Activated B cell treated with CpG ODN at 0.5 μM for 24 hours (primary cell): ENCODE measurements around the gene NME8. TPM values are rescaled to one million over a fixed set of nuclear protein-coding genes. Genes with fewer than 3 reads are reported as not detected.

Source experiments
- ATAC-seq: fragments of 200-7000 bp; cut with Tn5 transposase; one replicate; pipeline ENCODE4 v1.10.0; 2021; ENCODE audit warnings: low read depth, mild to moderate bottlenecking, moderate library complexity
- CTCF ChIA-PET: fragments of 350-600 bp; sonication (Branson Sonifier 250); formaldehyde crosslinking; loops from one replicate; lab custom pipeline; 2021; ENCODE audit warnings: antibody characterized with exemption; lab: Charles Lee
- POLR2A ChIA-PET: fragments of 350-600 bp; sonication (Branson Sonifier 250); formaldehyde crosslinking; loops from one replicate; lab custom pipeline; 2021; ENCODE audit warnings: antibody characterized with exemption; lab: Charles Lee
- DNase-seq: peaks from one replicate; pipeline ENCODE4 v3.0.0; 2022
- H3K27ac Mint-ChIP-seq: one replicate; pipeline ENCODE4 v1.8.0; 2020; ENCODE audit warnings: mixed read lengths
- H3K27me3 Mint-ChIP-seq: one replicate; pipeline ENCODE4 v1.8.0; 2021; ENCODE audit warnings: mixed read lengths
- H3K36me3 Mint-ChIP-seq: one replicate; pipeline ENCODE4 v1.8.0; 2021; ENCODE audit warnings: low read depth, mixed read lengths
- H3K4me1 Mint-ChIP-seq: one replicate; pipeline ENCODE4 v1.8.0; 2021; ENCODE audit warnings: mixed read lengths
- H3K4me3 Mint-ChIP-seq: one replicate; pipeline ENCODE4 v1.8.0; 2020; ENCODE audit warnings: mild to moderate bottlenecking, mixed read lengths
- H3K9me3 Mint-ChIP-seq: one replicate; pipeline ENCODE4 v1.8.0; 2020; ENCODE audit warnings: mixed read lengths
- CTCF ChIP-seq: fragments of 200-600 bp; IDR thresholded peaks from one replicate; pipeline ENCODE4 v1.8.0; 2022; ENCODE audit warnings: antibody characterized with exemption, mild to moderate bottlenecking
- intact Hi-C: fragments of 100-400 bp; cut with micrococcal nuclease; formaldehyde crosslinking; loops from one replicate; pipeline ENCODE4 v1.15.1; 2024
- total RNA-seq: library from RNA; stranded (reverse); gene quantifications from 2 replicates; pipeline ENCODE4 v1.2.3, GENCODE V29; 2022

NME8 gene
- total RNA-seq, 1 donor from 2014 or later: not detected

- ATAC-seq: no peak
- Mint-ChIP-seq H3K27ac (no peak overlapping the region), H3K36me3 (no peaks in the 10 kb centered on the region), H3K9me3 (peaks cover 4% of the 10 kb centered on the region), H3K27me3 (peaks cover 20% of the 10 kb centered on the region), H3K4me3 (no peak overlapping the region), H3K4me1 (peaks cover 9% of the 10 kb centered on the region)
- ChIA-PET CTCF (no interaction called here), POLR2A (no interaction called here)
- no peak for TF ChIP-seq CTCF
- DNase-seq: no peak
- intact Hi-C loops: no loop called here
Observed at GRCh38 chr7:37925620-37926019, 77.2 kb downstream of the NME8 start.

- no peak for TF ChIP-seq CTCF
- CTCF ChIA-PET: no interaction called here
- no peaks in the 10 kb centered on the region for H3K4me1 Mint-ChIP-seq
- POLR2A ChIA-PET: no interaction called here
- intact Hi-C loops: no loop called here
- ATAC-seq: no peak
- H3K27me3 Mint-ChIP-seq: peaks cover 12% of the 10 kb centered on the region
- no peaks in the 10 kb centered on the region for H3K36me3 Mint-ChIP-seq
- no peak for DNase-seq
- H3K4me3 Mint-ChIP-seq: no peak overlapping the region
- H3K9me3 Mint-ChIP-seq: peaks cover 4% of the 10 kb centered on the region
- no peak overlapping the region for H3K27ac Mint-ChIP-seq
Observed at GRCh38 chr7:37927773-37928444, 79.5 kb downstream of the NME8 start.

GRCh38 chr7:37928878-37929277, 80.5 kb downstream of the NME8 start:
- H3K9me3 Mint-ChIP-seq: peaks cover 4% of the 10 kb centered on the region
- ATAC-seq (no peak), DNase-seq (no peak)
- POLR2A ChIA-PET: no interaction called here
- intact Hi-C loops: no loop called here
- no peak overlapping the region for H3K4me3 Mint-ChIP-seq
- H3K27me3 Mint-ChIP-seq: peaks cover 6% of the 10 kb centered on the region
- TF ChIP-seq CTCF: no peak
- H3K36me3 Mint-ChIP-seq: no peaks in the 10 kb centered on the region
- H3K4me1 Mint-ChIP-seq: no peaks in the 10 kb centered on the region
- CTCF ChIA-PET: no interaction called here
- H3K27ac Mint-ChIP-seq: no peak overlapping the region

- TF ChIP-seq CTCF: no peak
- DNase-seq (no peak), ATAC-seq (no peak)
- H3K27ac Mint-ChIP-seq: no peak overlapping the region
- no peaks in the 10 kb centered on the region for H3K36me3 Mint-ChIP-seq
- intact Hi-C loops: no loop called here
- ChIA-PET POLR2A (no interaction called here), CTCF (no interaction called here)
- no peaks in the 10 kb centered on the region for H3K27me3 Mint-ChIP-seq
- H3K4me1 Mint-ChIP-seq: no peaks in the 10 kb centered on the region
- H3K9me3 Mint-ChIP-seq: peaks cover 2% of the 10 kb centered on the region
- H3K4me3 Mint-ChIP-seq: no peak overlapping the region
Observed at GRCh38 chr7:37930226-37930948, 82.0 kb downstream of the NME8 start.

- CTCF ChIA-PET: no interaction called here
- POLR2A ChIA-PET: no interaction called here
- Mint-ChIP-seq H3K4me1 (no peaks in the 10 kb centered on the region), H3K27ac (no peak overlapping the region), H3K27me3 (peaks cover 3% of the 10 kb centered on the region), H3K4me3 (no peak overlapping the region), H3K9me3 (peaks cover 9% of the 10 kb centered on the region), H3K36me3 (no peaks in the 10 kb centered on the region)
- DNase-seq (no peak), ATAC-seq (no peak)
- intact Hi-C loops: no loop called here
- TF ChIP-seq CTCF: no peak
Observed at GRCh38 chr7:37932543-37932942, 84.1 kb downstream of the NME8 start.
